ENCODE data around the gene CD82. TPM values are rescaled to one million over a fixed set of nuclear protein-coding genes. Genes with fewer than 3 reads are reported as not detected.

Gene CD82
- total RNA-seq, 1 donor from 2014 or later, result 4.4 TPM

DNA sequence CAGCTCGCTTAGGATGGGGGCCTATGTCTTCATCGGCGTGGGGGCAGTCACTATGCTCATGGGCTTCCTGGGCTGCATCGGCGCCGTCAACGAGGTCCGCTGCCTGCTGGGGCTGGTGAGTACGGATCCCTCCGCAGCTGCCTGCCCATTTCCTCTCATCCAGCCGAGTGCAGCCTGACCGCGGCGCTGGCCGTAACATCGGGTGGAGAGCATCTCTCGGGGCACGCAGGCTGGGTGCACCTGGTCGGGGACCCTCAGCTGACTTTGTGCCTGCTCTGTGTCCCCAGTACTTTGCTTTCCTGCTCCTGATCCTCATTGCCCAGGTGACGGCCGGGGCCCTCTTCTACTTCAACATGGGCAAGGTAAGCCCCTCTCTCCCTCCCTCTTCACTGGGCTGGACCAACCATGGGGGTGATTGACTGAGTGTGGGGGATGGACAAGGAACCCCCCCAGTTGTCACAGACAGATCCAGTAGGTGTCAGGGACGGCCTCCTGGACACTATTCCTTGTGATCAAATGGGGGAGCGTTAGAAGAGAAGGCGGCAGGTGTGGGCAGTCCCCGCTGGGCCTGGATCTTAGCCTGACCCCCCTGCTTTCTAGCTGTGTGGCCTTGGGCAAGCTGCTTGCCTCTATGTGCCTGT lies 39.7 kb downstream of the CD82 start:
- no peak for TF ChIP-seq CTCF (IDR thresholded peaks at IDR 0.05; ENCODE audit: partially characterized antibody, unreplicated experiment)
- Mint-ChIP-seq H3K4me3 (ENCODE audit: unreplicated experiment) (no peak overlapping the region), H3K27ac (ENCODE audit: unreplicated experiment) (no peak overlapping the region), H3K9me3 (ENCODE audit: unreplicated experiment) (peaks cover 5% of the 10 kb centered on the region), H3K27me3 (ENCODE audit: unreplicated experiment) (peaks cover 9% of the 10 kb centered on the region), H3K4me1 (ENCODE audit: low read depth, unreplicated experiment) (peaks cover 25% of the 10 kb centered on the region), H3K36me3 (ENCODE audit: unreplicated experiment) (no peaks in the 10 kb centered on the region)
- no peak for DNase-seq

DNA sequence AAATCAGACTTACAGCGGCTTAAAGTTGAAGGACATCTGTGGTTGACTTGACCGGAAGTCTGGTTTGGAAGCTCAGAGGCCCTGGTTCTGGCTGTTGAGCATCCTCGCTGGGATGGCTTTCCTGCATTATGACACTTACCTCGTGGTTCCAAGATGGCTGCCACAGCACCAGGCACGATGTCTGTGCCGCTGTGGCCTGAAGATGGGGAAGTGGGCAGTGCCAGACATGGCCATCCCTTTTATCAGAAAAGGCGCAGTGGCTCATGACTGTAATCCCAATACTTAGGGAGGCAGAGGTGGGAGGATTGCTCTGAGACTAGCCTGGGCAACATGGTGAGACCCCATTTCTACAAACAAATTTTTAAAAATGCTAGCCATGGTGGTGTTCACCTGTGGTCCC lies 40.5 kb downstream of the CD82 start:
- Mint-ChIP-seq H3K36me3 (ENCODE audit: unreplicated experiment) (no peaks in the 10 kb centered on the region), H3K4me1 (ENCODE audit: low read depth, unreplicated experiment) (peaks cover 21% of the 10 kb centered on the region), H3K27ac (ENCODE audit: unreplicated experiment) (no peak overlapping the region), H3K27me3 (ENCODE audit: unreplicated experiment) (peaks cover 9% of the 10 kb centered on the region), H3K9me3 (ENCODE audit: unreplicated experiment) (peaks cover 5% of the 10 kb centered on the region), H3K4me3 (ENCODE audit: unreplicated experiment) (no peak overlapping the region)
- no peak for TF ChIP-seq CTCF (IDR thresholded peaks at IDR 0.05; ENCODE audit: partially characterized antibody, unreplicated experiment)
- DNase-seq, result no peak

GRCh38 chr11:44606472-44606871 lies 41.0 kb downstream of the CD82 start:
- Mint-ChIP-seq H3K4me3 (ENCODE audit: unreplicated experiment) (no peak overlapping the region), H3K4me1 (ENCODE audit: low read depth, unreplicated experiment) (peaks cover 21% of the 10 kb centered on the region), H3K36me3 (ENCODE audit: unreplicated experiment) (no peaks in the 10 kb centered on the region), H3K9me3 (ENCODE audit: unreplicated experiment) (peaks cover 5% of the 10 kb centered on the region), H3K27ac (ENCODE audit: unreplicated experiment) (no peak overlapping the region), H3K27me3 (ENCODE audit: unreplicated experiment) (peaks cover 9% of the 10 kb centered on the region)
- no peak for TF ChIP-seq CTCF (IDR thresholded peaks at IDR 0.05; ENCODE audit: partially characterized antibody, unreplicated experiment)
- DNase-seq, result no peak

DNA sequence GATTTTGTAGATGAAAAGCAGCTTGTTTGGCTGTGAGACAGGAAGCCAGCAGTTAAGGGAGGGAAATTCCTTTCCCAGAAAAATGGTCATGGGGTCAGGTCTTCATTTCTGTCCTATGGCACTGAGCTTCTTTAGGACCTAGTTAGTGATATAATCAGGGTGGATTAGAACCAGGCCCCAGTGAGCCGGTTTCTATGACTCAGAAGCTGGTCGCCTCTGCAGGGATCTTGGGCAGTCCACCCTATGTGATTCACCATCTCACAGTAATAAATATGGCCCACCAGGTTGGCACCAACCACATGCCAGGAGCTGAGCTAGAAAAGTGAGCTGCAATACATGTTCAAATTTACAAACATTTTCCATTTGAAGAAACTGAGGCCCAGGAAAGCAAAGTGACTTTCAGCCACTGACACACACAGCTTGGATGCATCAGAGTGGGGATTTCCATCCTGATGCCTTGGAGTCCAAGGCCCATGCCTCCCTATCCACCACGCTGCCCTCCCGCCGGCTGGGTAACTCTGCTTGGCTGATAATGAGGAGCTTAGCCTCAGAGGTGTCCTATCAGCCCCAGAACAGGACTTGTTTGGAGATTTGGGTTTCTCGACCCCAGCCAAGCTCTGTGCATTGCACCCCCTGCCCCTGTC lies 42.0 kb downstream of the CD82 start:
- no peak for TF ChIP-seq CTCF (IDR thresholded peaks at IDR 0.05; ENCODE audit: partially characterized antibody, unreplicated experiment)
- H3K27ac Mint-ChIP-seq (ENCODE audit: unreplicated experiment), result no peak overlapping the region

GRCh38 chr11:44607987-44608386 lies 42.5 kb downstream of the CD82 start:
- no peaks in the 10 kb centered on the region for H3K36me3 Mint-ChIP-seq (ENCODE audit: unreplicated experiment)
- peaks cover 8% of the 10 kb centered on the region for H3K9me3 Mint-ChIP-seq (ENCODE audit: unreplicated experiment)
- H3K27me3 Mint-ChIP-seq (ENCODE audit: unreplicated experiment), result peaks cover 9% of the 10 kb centered on the region
- no peak for TF ChIP-seq CTCF (IDR thresholded peaks at IDR 0.05; ENCODE audit: partially characterized antibody, unreplicated experiment)
- DNase-seq, result no peak
- H3K4me3 Mint-ChIP-seq (ENCODE audit: unreplicated experiment), result no peak overlapping the region
- H3K4me1 Mint-ChIP-seq (ENCODE audit: low read depth, unreplicated experiment), result peaks cover 21% of the 10 kb centered on the region
- H3K27ac Mint-ChIP-seq (ENCODE audit: unreplicated experiment), result no peak overlapping the region

More for the DNA sequence above, 42.0 kb downstream of the CD82 start:
- Mint-ChIP-seq H3K4me1 (ENCODE audit: low read depth, unreplicated experiment) (peaks cover 21% of the 10 kb centered on the region), H3K4me3 (ENCODE audit: unreplicated experiment) (no peak overlapping the region), H3K27me3 (ENCODE audit: unreplicated experiment) (peaks cover 9% of the 10 kb centered on the region), H3K36me3 (ENCODE audit: unreplicated experiment) (no peaks in the 10 kb centered on the region), H3K9me3 (ENCODE audit: unreplicated experiment) (peaks cover 8% of the 10 kb centered on the region)
- no peak for DNase-seq

Measured in glutamatergic neuron (in vitro differentiated cells).